Kidney (tissue), 14 donors: ENCODE measurements around the gene ARL5A. TPM values are rescaled to one million over a fixed set of nuclear protein-coding genes. Genes with fewer than 3 reads are reported as not detected.

ENCODE experiments used
- DNase-seq, 5 donors: peaks; one replicate each; pipeline ENCODE4 v3.0.0-alpha.2; 2013 to 2020
- FAIRE-seq: peaks from 2 replicates; lab custom pipeline; 2012; peaks lifted over from hg19 to GRCh38; lab: Jason Lieb, UNC
- H3K27ac ChIP-seq, 2 donors: one replicate each; pipeline ENCODE4 v1.7.0; 2013; ENCODE audit warnings: low read depth in 2 of 2, low read length in 2 of 2, inconsistent platforms in 1 of 2
- H3K27me3 ChIP-seq: one replicate; pipeline ENCODE4 v1.7.1; 2013; ENCODE audit warnings: low read length, inconsistent platforms; ENCODE audit not compliant: control insufficient read depth, insufficient read depth
- H3K36me3 ChIP-seq, 3 donors: one replicate each; pipeline versions ENCODE4 v1.7.0 to v1.7.1; 2013; ENCODE audit warnings: low read length in 3 of 3, control low read depth in 1 of 3, inconsistent platforms in 1 of 3; ENCODE audit not compliant: insufficient read depth in 3 of 3, control insufficient read depth in 2 of 3
- H3K4me1 ChIP-seq, 3 donors: one replicate each; pipeline versions ENCODE4 v1.7.0 to v1.7.1; 2013; ENCODE audit warnings: low read length in 3 of 3, inconsistent platforms in 1 of 3, low read depth in 1 of 3; ENCODE audit not compliant: control insufficient read depth in 2 of 3, insufficient read depth in 2 of 3
- H3K4me3 ChIP-seq, 3 donors: one replicate each; pipeline versions ENCODE4 v1.7.0 to v1.8.1; 2013; ENCODE audit warnings: low read length in 3 of 3, control low read depth in 1 of 3, inconsistent platforms in 1 of 3
- H3K9ac ChIP-seq, 3 donors: one replicate each; pipeline versions ENCODE4 v1.7.0 to v1.7.1; 2013; ENCODE audit warnings: low read length in 3 of 3, control low read depth in 1 of 3, inconsistent platforms in 1 of 3
- H3K9me3 ChIP-seq, 3 donors: one replicate each; pipeline versions ENCODE4 v1.7.0 to v1.7.1; 2013; ENCODE audit warnings: low read length in 3 of 3, control low read depth in 1 of 3, inconsistent platforms in 1 of 3; ENCODE audit not compliant: control insufficient read depth in 2 of 3, insufficient read depth in 1 of 3
- intact Hi-C: fragments of 100-400 bp; cut with DNase I; formaldehyde crosslinking; loops from one replicate; pipeline ENCODE4 v1.11.1; 2022
- polyA plus RNA-seq: library from polyadenylated mRNA; stranded (reverse); fragments of 350-450 nt; fragmentation: Illumina TruSeq; extraction: RNeasy Lipid Tissue Mini Kit (QIAGEN cat#74804); gene quantifications from one replicate; pipeline ENCODE4 v1.2.3, GENCODE V29; 2014; ENCODE audit warnings: low read depth, low replicate concordance; ENCODE audit not compliant: insufficient read depth
- total RNA-seq: library from RNA; stranded (reverse); fragmentation: NEBNext Ultra II Directional; extraction: Animal tissue kit (Norgen Biotek cat#: 25700); gene quantifications from one replicate; pipeline ENCODE4 v1.2.1, GENCODE V29; 2021
- TF ChIP-seq, protein P1 (sequence below): IDR thresholded peaks from 3 replicates; pipeline ENCODE4 v1.5.1; 2012; ENCODE audit warnings: mild to moderate bottlenecking, moderate library complexity, borderline replicate concordance; ENCODE audit not compliant: insufficient read depth; ENCODE audit errors: extremely low read depth
- donor health status: control.
- donor health status: control.
- donor health status: control.
- donor health status: control.
- donor health status: control.
- donor health status: DM: yes; HTN: yes; CAD: no.
- donor health status: Normal renal cell carcinoma (clear cell type).

The ARL5A gene
- total and polyA plus RNA-seq, 2 donors from 2014 or later, result 18.1 to 47.3 TPM

DNA sequence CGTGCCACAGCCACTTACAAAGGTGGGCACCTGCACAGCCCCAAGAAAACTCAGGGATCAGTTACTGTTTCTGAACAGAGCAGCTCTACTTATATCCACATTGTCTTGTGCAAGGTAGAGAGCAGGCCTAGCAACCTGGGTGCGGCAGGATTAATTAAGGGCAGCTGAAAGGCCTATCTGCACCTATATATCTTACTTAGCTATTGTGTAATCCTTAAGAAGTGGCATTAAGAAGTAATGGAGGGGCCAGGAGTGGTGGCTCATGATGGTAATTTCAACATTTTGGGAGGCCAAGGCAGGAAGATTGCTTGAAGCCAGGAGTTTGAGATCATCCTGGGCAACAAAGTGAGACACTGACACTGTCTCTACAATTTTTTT, 12.8 kb upstream of the ARL5A start:
- Histone ChIP-seq H3K4me3 (no peak overlapping the region), H3K9ac (no peak overlapping the region), H3K27me3 (no peaks in the 10 kb centered on the region), H3K4me1 (no peaks in the 10 kb centered on the region), H3K9me3 (no peaks in the 10 kb centered on the region), H3K27ac (no peak overlapping the region), H3K36me3 (no peaks in the 10 kb centered on the region)
- DNase-seq (no peak), FAIRE-seq (no peak)
- TF ChIP-seq, protein P1, sequence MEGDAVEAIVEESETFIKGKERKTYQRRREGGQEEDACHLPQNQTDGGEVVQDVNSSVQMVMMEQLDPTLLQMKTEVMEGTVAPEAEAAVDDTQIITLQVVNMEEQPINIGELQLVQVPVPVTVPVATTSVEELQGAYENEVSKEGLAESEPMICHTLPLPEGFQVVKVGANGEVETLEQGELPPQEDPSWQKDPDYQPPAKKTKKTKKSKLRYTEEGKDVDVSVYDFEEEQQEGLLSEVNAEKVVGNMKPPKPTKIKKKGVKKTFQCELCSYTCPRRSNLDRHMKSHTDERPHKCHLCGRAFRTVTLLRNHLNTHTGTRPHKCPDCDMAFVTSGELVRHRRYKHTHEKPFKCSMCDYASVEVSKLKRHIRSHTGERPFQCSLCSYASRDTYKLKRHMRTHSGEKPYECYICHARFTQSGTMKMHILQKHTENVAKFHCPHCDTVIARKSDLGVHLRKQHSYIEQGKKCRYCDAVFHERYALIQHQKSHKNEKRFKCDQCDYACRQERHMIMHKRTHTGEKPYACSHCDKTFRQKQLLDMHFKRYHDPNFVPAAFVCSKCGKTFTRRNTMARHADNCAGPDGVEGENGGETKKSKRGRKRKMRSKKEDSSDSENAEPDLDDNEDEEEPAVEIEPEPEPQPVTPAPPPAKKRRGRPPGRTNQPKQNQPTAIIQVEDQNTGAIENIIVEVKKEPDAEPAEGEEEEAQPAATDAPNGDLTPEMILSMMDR, result no peak
- intact Hi-C loops, result no loop called here

DNA sequence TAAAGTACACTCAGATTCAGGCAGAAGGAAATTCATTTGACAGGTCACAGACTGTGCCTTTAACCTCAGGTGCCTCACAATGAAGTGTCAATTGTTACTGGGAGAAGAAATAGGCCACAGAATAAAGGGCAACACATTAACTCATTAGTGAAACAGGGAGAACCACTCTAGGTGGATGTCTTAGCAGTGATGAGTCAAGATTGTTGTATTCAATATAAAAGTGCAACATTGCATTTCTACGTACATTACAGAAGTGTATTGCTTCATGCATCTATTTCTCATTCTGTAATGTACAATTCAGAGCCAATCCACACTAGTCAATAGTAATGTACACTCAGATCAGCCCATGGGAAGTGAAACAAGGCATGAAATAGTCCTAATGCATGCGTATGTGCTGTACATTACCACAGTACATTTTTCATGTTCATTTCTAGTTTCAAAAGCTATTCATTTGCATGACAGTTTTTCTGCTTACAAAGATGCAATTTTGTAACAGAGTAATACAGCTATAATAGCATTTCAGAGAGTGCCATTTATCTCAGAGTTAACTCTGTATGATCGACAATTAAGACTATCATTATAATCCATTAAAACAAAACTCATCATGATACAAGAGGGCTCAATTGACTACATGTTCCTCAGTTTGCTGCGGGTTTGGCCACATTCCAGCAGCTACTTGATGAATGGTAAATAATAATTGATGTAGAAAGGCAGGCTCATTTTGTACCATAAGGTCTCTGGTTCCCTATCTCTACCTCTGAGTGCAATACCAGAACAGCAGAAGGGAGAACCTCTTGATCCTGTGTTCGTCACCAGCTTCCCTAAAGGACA, 12.2 kb upstream of the ARL5A start:
- Histone ChIP-seq H3K27me3 (no peaks in the 10 kb centered on the region), H3K36me3 (no peaks in the 10 kb centered on the region), H3K27ac (no peak overlapping the region), H3K9ac (no peak overlapping the region), H3K4me1 (no peaks in the 10 kb centered on the region), H3K9me3 (no peaks in the 10 kb centered on the region), H3K4me3 (no peak overlapping the region)
- intact Hi-C loops, result no loop called here
- FAIRE-seq, result no peak
- TF ChIP-seq, protein P1, result no peak
- no peak for DNase-seq

DNA sequence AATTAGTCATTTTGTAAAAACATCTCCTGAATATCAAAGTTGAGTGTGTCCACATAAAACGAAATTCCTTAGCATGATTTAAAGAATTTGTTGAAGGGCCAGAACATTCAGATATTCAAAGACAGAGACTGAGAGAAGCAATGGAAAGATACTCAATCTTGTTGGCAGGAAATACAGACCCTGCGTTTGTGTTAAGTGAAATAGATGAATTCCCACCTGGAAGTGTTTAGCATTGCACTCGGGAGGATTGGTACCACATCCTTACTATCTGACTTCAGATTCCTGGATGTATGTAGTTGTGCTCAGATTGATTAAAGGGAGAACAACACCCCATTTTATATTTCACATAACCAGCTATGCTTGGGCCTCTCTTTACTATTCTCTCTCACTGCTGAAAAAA, 9.7 kb upstream of the ARL5A start:
- Histone ChIP-seq H3K27ac (no peak overlapping the region), H3K36me3 (no peaks in the 10 kb centered on the region), H3K4me3 (no peak overlapping the region), H3K4me1 (no peaks in the 10 kb centered on the region), H3K9ac (no peak overlapping the region), H3K9me3 (no peaks in the 10 kb centered on the region), H3K27me3 (no peaks in the 10 kb centered on the region)
- intact Hi-C loops, result no loop called here
- TF ChIP-seq, protein P1, result no peak
- no peak for DNase-seq
- FAIRE-seq, result no peak
